HG02884 (cell line): Measurements from ENCODE around the gene UMPS.

ENCODE experiments used
- ATAC-seq: cut with Tn5 transposase; IDR thresholded peaks from one replicate; pipeline ENCODE4 v1.9.1; 2021; ENCODE audit warnings: mild to moderate bottlenecking, moderate library complexity; ENCODE audit not compliant: unreplicated experiment

Gene UMPS

GRCh38 chr3:124762661-124763011 lies 32.4 kb downstream of the UMPS start:
- ATAC-seq: no peak

DNA sequence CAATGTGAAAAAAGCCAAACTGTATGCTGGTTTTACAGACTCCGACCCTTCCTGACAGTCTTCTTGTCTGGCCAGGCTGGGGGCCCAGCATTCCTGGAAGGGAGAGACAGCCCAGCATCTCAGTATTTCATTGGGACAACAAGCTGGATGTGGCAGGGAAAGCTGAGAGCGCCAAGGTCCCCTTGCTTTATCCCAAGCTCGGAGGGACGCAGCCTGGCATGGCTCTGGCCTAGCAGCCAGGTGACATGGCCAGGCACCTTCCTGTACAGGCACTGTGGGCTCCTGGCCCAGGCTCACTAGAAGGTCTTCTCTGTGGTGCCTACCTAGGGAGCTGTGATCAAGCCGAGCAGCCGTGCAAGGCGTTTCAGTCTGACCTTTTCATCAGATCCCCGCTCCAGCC lies 33.0 kb downstream of the UMPS start:
- no peak for ATAC-seq

GRCh38 chr3:124763644-124764358 lies 33.5 kb downstream of the UMPS start:
- ATAC-seq: no peak

GRCh38 chr3:124764746-124765145 lies 34.5 kb downstream of the UMPS start:
- ATAC-seq: no peak

DNA sequence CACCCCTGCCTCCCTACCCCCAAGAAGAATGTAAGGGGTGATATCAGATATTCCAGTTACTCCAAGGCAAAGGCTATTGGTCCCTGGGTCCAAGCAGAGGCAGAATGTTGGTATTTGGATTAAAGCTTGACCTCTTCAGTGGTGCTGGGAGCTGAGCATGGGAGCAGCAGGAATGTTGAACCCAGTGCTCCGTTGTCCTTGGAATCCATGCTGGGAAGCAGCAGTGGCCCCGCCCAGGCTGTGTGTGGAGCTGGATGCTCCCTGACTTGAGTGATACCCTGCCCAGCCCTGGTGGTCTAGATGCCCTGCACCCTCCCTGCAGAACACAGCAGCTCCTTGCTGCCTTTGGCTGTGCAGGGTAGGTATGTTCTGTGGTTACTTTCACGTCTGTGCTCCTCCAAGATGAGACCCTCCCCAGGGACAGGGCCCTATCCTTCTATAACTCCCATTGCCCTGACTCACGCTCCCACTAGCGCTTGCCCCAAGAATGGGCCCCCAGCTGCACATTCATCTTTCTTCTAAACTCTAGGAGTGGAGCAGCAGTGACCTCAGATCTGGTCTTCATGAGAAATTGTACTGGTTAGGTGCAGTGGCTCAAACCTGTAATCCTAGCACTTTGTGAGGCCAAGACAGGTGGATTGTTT lies 35.1 kb downstream of the UMPS start:
- ATAC-seq: no peak

DNA sequence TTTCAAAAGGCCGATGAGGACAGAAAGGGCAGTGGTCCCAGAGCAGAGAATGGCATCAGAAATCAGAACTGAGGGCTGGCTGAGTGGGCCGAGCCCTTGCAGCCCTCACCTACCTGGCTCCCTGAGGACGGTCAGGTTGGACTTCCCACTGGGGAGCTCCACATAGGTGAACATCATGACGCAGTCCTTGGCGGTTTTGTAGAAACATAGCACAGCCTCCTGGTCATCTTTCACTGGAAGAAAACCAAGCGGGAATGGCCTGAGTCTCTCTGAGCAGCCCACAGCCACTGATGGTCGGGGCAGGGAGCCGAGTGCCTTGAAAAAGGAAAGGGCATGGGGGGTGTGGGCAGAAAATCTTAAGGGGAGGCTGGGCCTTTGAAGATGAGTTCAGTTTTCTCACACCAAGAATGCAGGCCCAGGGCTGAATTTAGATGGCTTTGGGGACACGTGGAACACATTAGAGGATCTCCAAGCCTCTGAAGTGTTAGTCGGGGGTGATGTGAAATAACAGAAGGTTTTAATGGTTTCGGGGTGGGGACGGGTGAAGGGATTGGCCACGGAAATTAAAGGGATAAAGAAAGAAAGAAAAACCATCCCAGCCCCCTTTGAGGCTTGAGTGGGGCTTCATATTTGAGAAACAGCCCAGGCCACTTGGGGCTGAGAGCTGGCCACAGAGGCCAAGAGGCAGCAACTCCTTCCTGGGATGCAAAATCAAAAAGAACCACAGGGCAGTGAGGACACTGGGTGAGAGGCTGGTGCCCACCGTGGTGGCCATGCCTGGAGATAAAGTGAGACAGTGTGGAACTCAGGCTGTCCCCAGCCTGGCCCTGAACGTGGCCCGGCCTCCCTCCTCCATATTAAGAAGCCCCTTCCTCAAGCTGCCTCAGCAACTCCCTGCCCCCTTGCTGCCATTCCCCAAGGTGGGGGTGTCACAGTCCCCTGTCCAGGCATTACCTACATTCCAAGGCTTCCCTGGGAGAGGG lies 36.2 kb downstream of the UMPS start:
- ATAC-seq: no peak

- ATAC-seq: no peak
Measured at GRCh38 chr3:124767264-124767663, 37.0 kb downstream of the UMPS start.

GRCh38 chr3:124767691-124768090 lies 37.4 kb downstream of the UMPS start:
- no peak for ATAC-seq

GRCh38 chr3:124768812-124769211 lies 38.6 kb downstream of the UMPS start:
- ATAC-seq: no peak

DNA sequence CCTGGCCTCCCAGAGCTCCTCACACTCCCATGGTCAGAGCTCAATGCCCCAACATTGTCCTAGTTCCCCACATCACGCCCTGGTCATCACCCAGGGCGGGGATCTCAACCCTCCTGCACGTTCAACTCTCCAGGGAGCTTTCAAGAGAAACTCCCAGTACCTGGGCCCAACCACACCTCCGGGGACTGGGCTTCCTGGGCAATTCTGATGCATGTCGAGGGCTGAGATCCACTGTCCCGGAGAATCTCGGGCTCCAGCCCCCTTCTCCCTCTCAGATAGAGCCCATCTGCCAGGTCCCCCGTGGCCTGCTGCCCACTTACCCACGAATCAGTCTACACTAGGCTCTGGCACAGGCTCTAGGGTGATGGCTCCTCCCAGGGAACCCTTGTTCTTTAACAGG lies 39.2 kb downstream of the UMPS start:
- ATAC-seq: no peak

DNA sequence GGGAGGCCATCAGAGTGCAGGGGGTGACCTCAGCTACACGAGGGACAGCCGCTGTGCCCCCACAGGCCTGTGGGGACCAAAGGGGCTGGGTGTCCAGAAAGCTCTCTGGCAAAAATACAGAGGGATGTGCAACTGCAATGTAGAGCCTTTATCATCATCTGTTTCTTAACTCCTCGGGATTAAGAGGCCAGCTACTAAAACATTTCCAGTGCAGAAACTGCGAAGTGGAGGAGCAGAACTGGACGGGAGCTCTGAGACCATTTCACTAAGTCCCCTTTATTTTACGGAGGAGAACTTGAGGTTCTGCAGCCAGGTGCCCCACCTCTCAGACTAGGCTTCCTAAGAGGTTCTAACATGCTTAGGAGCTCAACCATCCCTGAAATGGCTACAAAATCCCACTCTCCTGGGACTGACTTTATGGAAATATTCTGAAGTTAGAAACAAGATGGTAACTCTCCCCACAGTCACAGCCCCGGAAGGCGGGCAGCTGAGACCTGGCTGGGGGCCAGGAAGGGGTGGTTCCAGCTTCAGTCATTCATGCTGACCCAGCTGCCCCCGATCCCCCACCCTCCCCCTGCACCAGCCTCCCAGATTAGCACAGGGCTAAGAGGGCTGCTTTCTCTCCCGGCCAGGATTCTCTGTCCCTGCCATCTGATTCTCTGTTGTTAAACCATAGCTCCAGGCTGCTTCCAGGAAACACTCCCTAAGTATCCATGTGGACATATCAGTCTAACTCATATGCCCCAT lies 40.3 kb downstream of the UMPS start:
- ATAC-seq: no peak

DNA sequence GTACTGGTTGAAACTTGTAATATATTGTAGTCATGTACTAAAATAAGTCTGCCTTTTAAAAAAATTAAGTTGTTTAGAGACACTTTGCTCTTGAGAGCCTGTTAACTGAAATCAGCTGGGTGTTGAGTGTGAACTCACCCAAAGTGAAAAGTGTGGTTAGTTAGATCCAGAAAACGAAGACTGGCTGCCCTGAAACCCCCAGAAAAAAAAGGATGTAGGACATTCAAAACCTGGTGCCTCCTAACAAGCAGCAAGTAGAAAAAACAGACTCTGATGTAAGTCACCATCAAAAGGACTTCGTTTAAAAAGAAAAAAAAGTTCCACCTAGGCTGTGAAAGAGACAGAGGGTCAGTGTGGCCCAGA lies 40.8 kb downstream of the UMPS start:
- ATAC-seq: no peak

DNA sequence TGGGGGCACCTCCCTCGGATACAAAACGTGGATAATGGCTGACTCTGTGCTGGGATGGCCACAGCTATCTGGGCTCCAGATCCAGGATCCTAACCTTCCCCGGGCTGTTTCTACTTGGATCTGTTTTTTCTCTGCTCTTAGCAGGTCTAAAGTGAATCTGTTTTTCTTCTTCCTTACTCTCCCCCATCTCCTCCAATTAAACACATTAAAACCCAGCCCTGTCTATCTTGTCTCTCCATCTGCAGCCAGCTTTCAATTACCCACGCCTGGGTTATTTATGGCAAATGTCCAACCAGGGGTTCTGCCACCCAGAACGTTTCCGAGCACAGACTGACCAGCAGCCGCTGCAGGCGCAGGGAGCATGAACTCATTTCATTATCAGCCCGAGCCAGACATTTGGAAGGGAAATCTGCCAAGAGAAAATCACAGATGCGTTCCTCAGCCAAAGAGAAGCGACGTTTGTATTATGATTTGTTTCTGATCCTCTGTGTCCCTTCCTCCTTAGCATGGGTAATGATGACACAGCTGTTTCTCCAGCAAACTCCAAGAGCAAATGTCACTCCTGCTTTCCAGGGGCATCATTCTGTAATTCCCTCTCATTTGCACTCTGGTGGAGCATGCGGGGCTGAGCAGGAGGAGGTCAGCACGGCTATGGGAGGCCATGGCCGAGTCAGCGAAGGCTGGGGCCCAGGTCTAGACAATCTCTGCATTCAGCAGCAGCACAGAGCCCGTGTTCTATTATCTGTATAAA lies 42.0 kb downstream of the UMPS start:
- no peak for ATAC-seq

GRCh38 chr3:124773351-124774326 lies 43.4 kb downstream of the UMPS start:
- no peak for ATAC-seq

GRCh38 chr3:124774327-124774718 lies 44.1 kb downstream of the UMPS start:
- ATAC-seq: no peak

DNA sequence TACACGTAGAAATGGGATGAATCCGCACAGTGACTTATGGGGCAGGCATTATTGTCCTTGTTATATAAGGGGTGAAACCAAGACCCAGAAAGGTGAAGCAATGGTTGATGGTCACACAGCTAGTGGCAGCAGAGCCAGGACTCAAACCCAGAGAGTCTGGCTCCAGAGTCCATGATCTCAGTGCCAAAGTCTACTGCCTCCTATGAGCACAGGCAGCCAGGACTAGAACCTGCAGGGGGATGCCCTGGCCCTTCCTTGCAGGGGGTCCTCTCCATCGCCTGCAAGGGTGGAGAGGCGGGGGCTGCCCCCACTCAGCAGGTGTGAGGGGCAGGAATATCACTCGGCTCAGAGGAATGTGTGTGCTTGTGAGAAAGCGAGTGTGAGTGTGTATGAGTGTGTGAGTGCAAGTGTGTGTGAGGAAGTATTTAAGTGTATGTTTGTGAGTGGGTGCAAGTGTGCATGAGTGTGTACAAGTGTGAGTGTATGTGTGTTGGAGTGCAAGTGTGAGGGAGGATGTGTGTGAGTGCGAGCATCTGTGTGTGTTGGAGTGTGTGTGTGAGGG lies 44.7 kb downstream of the UMPS start:
- ATAC-seq: no peak

GRCh38 chr3:124775877-124776276 lies 45.6 kb downstream of the UMPS start:
- ATAC-seq: no peak

GRCh38 chr3:124776856-124777255 lies 46.6 kb downstream of the UMPS start:
- ATAC-seq: no peak
